RWPE1 (cell line): Measurements from ENCODE around the gene ZC3H8.
A peak's percentile ranks its signal among the peaks of the same experiment; 100 is the strongest.
"Not testable (repeated sequence)": the region's sequence is repeated elsewhere in the genome, so short reads cannot be mapped to it uniquely, and the experiment has no call there.

Source experiments
- CTCF ChIA-PET: fragments of 350-600 bp; sonication (Branson Sonifier 250); formaldehyde crosslinking; extraction: SDS; loops from one replicate; lab custom pipeline; 2021; lab: Yijun Ruan, JAX
- POLR2A ChIA-PET: fragments of 400-600 bp; formaldehyde crosslinking; extraction: SDS; loops from one replicate; lab custom pipeline; 2020; ENCODE audit warnings: antibody characterized with exemption; ENCODE audit not compliant: low non-redundant PET; lab: Yijun Ruan, JAX
- DNase-seq: peaks from one replicate; pipeline ENCODE4 v3.0.0; 2012; ENCODE audit warnings: low spot score
- H3K27ac ChIP-seq: fragments of 450-650 bp; 2 replicates; pipeline ENCODE4 v1.5.1; 2017
- CTCF ChIP-seq: fragments of 450-650 bp; conservative IDR thresholded peaks from 2 replicates; pipeline ENCODE4 v1.5.1; 2017; ENCODE audit warnings: low read depth, mild to moderate bottlenecking

Gene ZC3H8

GRCh38 chr2:112230371-112230770, 24.5 kb downstream of the ZC3H8 start:
- POLR2A ChIA-PET = no interaction called here
- DNase-seq = no peak
- CTCF ChIA-PET = no interaction called here
- no peak for TF ChIP-seq CTCF
- no peak overlapping the region for H3K27ac ChIP-seq

- TF ChIP-seq CTCF = no peak
- DNase-seq = peak; percentile 88
- ChIA-PET POLR2A (no interaction called here), CTCF (interaction anchor here (0.6 kb wide), 1 partner anchor 176 kb away, joined by 3 read pairs; no protein-coding TSS in a partner anchor)
- no peak overlapping the region for H3K27ac ChIP-seq
Measured at GRCh38 chr2:112229348-112229747, 25.5 kb downstream of the ZC3H8 start.

- POLR2A ChIA-PET = no interaction called here
- CTCF ChIA-PET = no interaction called here
- no peak for DNase-seq
- TF ChIP-seq CTCF = no peak
- no peak overlapping the region for H3K27ac ChIP-seq
Measured at GRCh38 chr2:112220831-112221230, 34.0 kb downstream of the ZC3H8 start.

- POLR2A ChIA-PET = no interaction called here
Measured at GRCh38 chr2:112220186-112220585, 34.7 kb downstream of the ZC3H8 start.

GRCh38 chr2:112217854-112218253, 37.0 kb downstream of the ZC3H8 start:
- no peak for TF ChIP-seq CTCF
- ChIA-PET POLR2A (no interaction called here), CTCF (no interaction called here)
- DNase-seq = no peak
- no peak overlapping the region for H3K27ac ChIP-seq

More at GRCh38 chr2:112220186-112220585, 34.7 kb downstream of the ZC3H8 start:
- CTCF ChIA-PET = no interaction called here
- DNase-seq = no peak
- TF ChIP-seq CTCF = no peak
- H3K27ac ChIP-seq = no peak overlapping the region

GRCh38 chr2:112216167-112216566, 38.7 kb downstream of the ZC3H8 start:
- POLR2A ChIA-PET = no interaction called here
- CTCF ChIA-PET = no interaction called here
- no peak overlapping the region for H3K27ac ChIP-seq
- DNase-seq = no peak
- TF ChIP-seq CTCF = no peak

- H3K27ac ChIP-seq, POLR2A ChIA-PET, DNase-seq, CTCF ChIA-PET: not testable (repeated sequence)
Measured at GRCh38 chr2:112207905-112208304, 46.9 kb downstream of the ZC3H8 start.
